SK-N-SH (cell line): Measurements from ENCODE around the gene ABHD6. TPM values are rescaled to one million over a fixed set of nuclear protein-coding genes. Genes with fewer than 3 reads are reported as not detected.

Experiments used
- CTCF ChIA-PET: fragments of 300-600, 350-600 bp; formaldehyde crosslinking; extraction: SDS; loops from one replicate; lab custom pipeline; 2021; lab: Yijun Ruan, JAX
- POLR2A ChIA-PET: fragments of 350-600 bp; sonication (Branson Sonifier 250); formaldehyde crosslinking; extraction: SDS; loops from one replicate; lab custom pipeline; 2020; ENCODE audit warnings: antibody characterized with exemption, inconsistent platforms; lab: Yijun Ruan, JAX
- DNase-seq: peaks from one replicate; pipeline ENCODE4 v3.0.0; 2012
- H2AFZ ChIP-seq: fragments of 200-600 bp; sonication (generic); 2 replicates; pipeline ENCODE4 v1.8.1; 2016; ENCODE audit warnings: antibody characterized with exemption, mild to moderate bottlenecking, low read depth
- H3F3A ChIP-seq: fragments of 200-600 bp; sonication (generic); replicated peaks from 2 replicates; pipeline ENCODE3; 2016; ENCODE audit warnings: antibody characterized with exemption, mild to moderate bottlenecking; ENCODE audit not compliant: insufficient read depth
- H3K27ac ChIP-seq, 2 experiments: fragments of 200-500 bp in 1 of 2; fragments of 200-600 bp in 1 of 2; sonication (Bioruptor generic) in 1 of 2; sonication (generic), shearing (Covaris generic) in 1 of 2; 2 replicates each; pipeline versions ENCODE4 v1.5.1 to v1.6.1; 2014 to 2016; ENCODE audit warnings: low read depth in 2 of 2, inconsistent platforms in 1 of 2, low read length in 1 of 2, mild to moderate bottlenecking in 1 of 2, mixed read lengths in 1 of 2
- H3K27me3 ChIP-seq: fragments of 200-600 bp; sonication (generic), shearing (Covaris generic); 2 replicates; pipeline ENCODE4 v1.6.1; 2016; ENCODE audit warnings: mixed run types; ENCODE audit not compliant: insufficient read depth
- H3K36me3 ChIP-seq, 2 experiments: fragments of 200-500 bp in 1 of 2; fragments of 200-600 bp in 1 of 2; sonication (Bioruptor generic) in 1 of 2; sonication (generic) in 1 of 2; replicated peaks in 1 of 2; 2 replicates each; pipeline versions ENCODE3 to v1.5.1; 2014 to 2016; ENCODE audit warnings: low read length in 1 of 2, mild to moderate bottlenecking in 1 of 2; ENCODE audit not compliant: insufficient read depth in 2 of 2, control insufficient read depth in 1 of 2
- H3K4me1 ChIP-seq, 2 experiments: fragments of 200-500 bp in 1 of 2; fragments of 200-600 bp in 1 of 2; sonication (Bioruptor generic) in 1 of 2; sonication (generic), shearing (Covaris generic) in 1 of 2; 2 replicates each; pipeline versions ENCODE4 v1.5.1 to v1.6.1; 2014 to 2016; ENCODE audit warnings: low read depth in 1 of 2, low read length in 1 of 2, mixed run types in 1 of 2; ENCODE audit not compliant: insufficient read depth in 2 of 2, control insufficient read depth in 1 of 2
- H3K4me2 ChIP-seq: fragments of 200-600 bp; sonication (generic), shearing (Covaris generic); 2 replicates; pipeline ENCODE4 v1.6.1; 2017; ENCODE audit warnings: mixed run types
- H3K4me3 ChIP-seq, 2 experiments: fragments of 200-500 bp in 1 of 2; fragments of 200-600 bp in 1 of 2; sonication (Bioruptor generic) in 1 of 2; sonication (generic), shearing (Covaris generic) in 1 of 2; 2 replicates each; pipeline versions ENCODE4 v1.5.1 to v1.8.1; 2014 to 2016; ENCODE audit warnings: low read depth in 2 of 2, inconsistent platforms in 1 of 2, low read length in 1 of 2, mild to moderate bottlenecking in 1 of 2, mixed read lengths in 1 of 2, moderate library complexity in 1 of 2
- H3K79me2 ChIP-seq: fragments of 200-600 bp; sonication (generic); 2 replicates; pipeline ENCODE4 v1.8.1; 2017; ENCODE audit warnings: mild to moderate bottlenecking; ENCODE audit not compliant: insufficient read depth
- H3K9ac ChIP-seq: fragments of 200-600 bp; sonication (generic); 2 replicates; pipeline ENCODE4 v1.6.1; 2017; ENCODE audit warnings: mixed run types
- H3K9me2 ChIP-seq: fragments of 200-600 bp; sonication (generic); 2 replicates; pipeline ENCODE4 v1.6.1; 2017; ENCODE audit warnings: mixed run types
- H3K9me3 ChIP-seq: fragments of 200-600 bp; sonication (generic); 2 replicates; pipeline ENCODE4 v1.6.1; 2017; ENCODE audit warnings: mixed run types, mild to moderate bottlenecking, moderate library complexity
- H4K20me1 ChIP-seq: fragments of 200-600 bp; sonication (generic); 2 replicates; pipeline ENCODE4 v1.6.1; 2017; ENCODE audit warnings: mild to moderate bottlenecking, mixed run types; ENCODE audit not compliant: insufficient read depth
- CHD2 ChIP-seq: fragments of 150-350 bp; IDR thresholded peaks from 2 replicates; pipeline ENCODE4 v1.6.1; 2018; ENCODE audit warnings: low read length; ENCODE audit not compliant: partially characterized antibody
- ELF1 ChIP-seq: IDR thresholded peaks from 2 replicates; pipeline ENCODE4 v1.4.0; 2012
- EZH2phosphoT487 ChIP-seq: fragments of 200-600 bp; sonication (generic); IDR thresholded peaks from 2 replicates; pipeline ENCODE4 v1.6.1; 2017; ENCODE audit warnings: low read depth, mixed run types, mild to moderate bottlenecking, antibody characterized with exemption, moderate library complexity, borderline replicate concordance
- FOSL2 ChIP-seq: IDR thresholded peaks from 2 replicates; pipeline ENCODE4 v1.4.0; 2012; ENCODE audit warnings: low read depth, mild to moderate bottlenecking, moderate library complexity, borderline replicate concordance
- FOXJ3 ChIP-seq: sonication (generic); formaldehyde crosslinking; IDR thresholded peaks from 2 replicates; pipeline ENCODE4 v1.5.1; 2020; ENCODE audit warnings: mild to moderate bottlenecking, missing genetic modification reagents
- FOXM1 ChIP-seq: IDR thresholded peaks from 2 replicates; pipeline ENCODE4 v1.4.0; 2012; ENCODE audit warnings: low read depth, mild to moderate bottlenecking
- GABPA ChIP-seq: IDR thresholded peaks from 2 replicates; pipeline ENCODE4 v1.4.0; 2012; ENCODE audit warnings: low read depth, mild to moderate bottlenecking
- GATA2 ChIP-seq: sonication (generic); formaldehyde crosslinking; IDR thresholded peaks from 2 replicates; pipeline ENCODE4 v1.5.0; 2020; ENCODE audit warnings: mild to moderate bottlenecking, missing genetic modification reagents
- JUND ChIP-seq: IDR thresholded peaks from 2 replicates; pipeline ENCODE4 v1.4.0; 2012
- MAX ChIP-seq: IDR thresholded peaks from 2 replicates; pipeline ENCODE4 v1.4.0; 2012; ENCODE audit warnings: low read depth
- MEF2A ChIP-seq: IDR thresholded peaks from 2 replicates; pipeline ENCODE4 v1.4.0; 2012; ENCODE audit warnings: low read depth, borderline replicate concordance
- NFIC ChIP-seq: IDR thresholded peaks from 2 replicates; pipeline ENCODE4 v1.4.0; 2012; ENCODE audit warnings: borderline replicate concordance
- NRF1 ChIP-seq: IDR thresholded peaks from 2 replicates; pipeline ENCODE4 v1.6.1; 2012; ENCODE audit warnings: low read depth, mild to moderate bottlenecking, low read length
- POLR2AphosphoS5 ChIP-seq: IDR thresholded peaks from 2 replicates; pipeline ENCODE4 v1.6.1; 2012; ENCODE audit warnings: low read depth, low read length
- RCOR1 ChIP-seq: fragments of 150-350 bp; IDR thresholded peaks from 2 replicates; pipeline ENCODE4 v1.6.1; 2017; ENCODE audit warnings: antibody characterized with exemption, low read length
- RFX5 ChIP-seq: IDR thresholded peaks from 2 replicates; pipeline ENCODE4 v1.6.1; 2012; ENCODE audit warnings: mild to moderate bottlenecking, improper control_type of control experiment, low read length
- SMC3 ChIP-seq: IDR thresholded peaks from 2 replicates; pipeline ENCODE4 v1.6.1; 2012; ENCODE audit warnings: low read depth, low read length, improper control_type of control experiment
- TCF12 ChIP-seq: IDR thresholded peaks from 2 replicates; pipeline ENCODE4 v1.4.0; 2012
- TEAD4 ChIP-seq: IDR thresholded peaks from 2 replicates; pipeline ENCODE4 v1.4.0; 2012; ENCODE audit warnings: mild to moderate bottlenecking, borderline replicate concordance; ENCODE audit not compliant: insufficient read depth
- WGBS: methylation state at CpG from one replicate; pipeline ENCODE4 v1.1.6; 2017; ENCODE audit warnings: low lambda C conversion rate; 5-methylcytosine and 5-hydroxymethylcytosine counted together
- polyA plus RNA-seq, 3 experiments: library from polyadenylated mRNA; depleted of rRNA; stranded (reverse); fragments of >200 nt; gene quantifications; 2 replicates each; pipeline ENCODE4 v1.2.3, GENCODE V29; 2012
- TF ChIP-seq, protein P1 (sequence below): fragments of 200-600 bp; sonication (generic); IDR thresholded peaks from 2 replicates; pipeline ENCODE4 v1.6.1; 2017; ENCODE audit warnings: antibody characterized with exemption, mild to moderate bottlenecking, moderate library complexity
- TF ChIP-seq, protein P2 (sequence below): fragments of 150-350 bp; IDR thresholded peaks from 2 replicates; pipeline ENCODE4 v1.6.1; 2016; ENCODE audit warnings: mild to moderate bottlenecking, low read depth, low read length

ABHD6 gene
- polyA plus RNA-seq, 1 of the 3 experiments (the other 2 are of a cell fraction) = 10.7 TPM

GRCh38 chr3:58234516-58234931 is 3.1 kb upstream of the ABHD6 start:
- Histone ChIP-seq H3K79me2 (peaks cover 11% of the 10 kb centered on the region; the same call in 1 of the 2 replicates), H3K9me3 (no peaks in the 10 kb centered on the region), H3K4me1 (peaks cover 0 to 13% of the 10 kb centered on the region in 2 experiments; a peak in 1 of 4 replicates), H3K4me2 (no peak overlapping the region), H2AFZ (no peak overlapping the region), H3K27ac (no peak overlapping the region), H3F3A (no peaks in the 10 kb centered on the region), H3K36me3 (no peaks in the 10 kb centered on the region), H3K4me3 (no peak overlapping the region), H4K20me1 (no peaks in the 10 kb centered on the region), H3K27me3 (no peaks in the 10 kb centered on the region; the same call in 1 of the 2 replicates), H3K9ac (no peak overlapping the region), H3K9me2 (no peaks in the 10 kb centered on the region)
- WGBS = 53% methylated on average over 4 of the region's 4 CpGs
- ChIA-PET CTCF (interaction anchor here (1.4 to 5.4 kb wide), 4 partner anchors 11 to 65 kb away, joined by 4 to 29 read pairs (median 4); no protein-coding TSS in a partner anchor), POLR2A (no interaction called here)
- TF ChIP-seq CHD2 (no peak), FOSL2 (peak; percentile 35; the same call in 1 of the 2 replicates)
- no peak for DNase-seq

DNA sequence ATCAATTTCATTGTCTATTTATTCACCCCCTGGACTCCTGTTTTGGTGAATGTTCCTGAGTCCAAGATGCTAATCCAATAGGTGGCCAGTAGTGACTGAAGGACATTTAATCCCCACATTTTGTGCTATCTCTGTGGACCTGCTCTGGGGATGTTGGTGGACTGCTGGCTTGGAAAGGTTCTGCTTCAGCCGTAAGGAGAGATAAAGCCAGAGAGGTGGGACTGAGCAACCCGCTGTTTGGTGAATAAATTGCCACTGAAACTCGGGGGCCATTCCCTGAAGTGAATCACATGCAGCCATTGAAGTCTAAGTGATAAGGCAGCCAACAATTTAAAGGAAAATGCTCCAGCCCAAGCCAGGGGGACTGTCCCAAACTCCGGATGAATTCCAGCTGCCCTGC is 1.6 kb upstream of the ABHD6 start:
- Histone ChIP-seq H3K9me3 (no peaks in the 10 kb centered on the region), H3K36me3 (no peaks in the 10 kb centered on the region), H4K20me1 (no peaks in the 10 kb centered on the region), H3K79me2 (peaks cover 19% of the 10 kb centered on the region; the same call in 1 of the 2 replicates), H3K9ac (no peak overlapping the region), H3K4me1 (peaks cover 0 to 13% of the 10 kb centered on the region in 2 experiments; a peak in 1 of 4 replicates), H3K4me3 (no peak overlapping the region), H2AFZ (no peak overlapping the region), H3K9me2 (no peaks in the 10 kb centered on the region), H3K27me3 (no peaks in the 10 kb centered on the region; the same call in 1 of the 2 replicates), H3F3A (no peaks in the 10 kb centered on the region), H3K4me2 (no peak overlapping the region), H3K27ac (no peak overlapping the region)
- DNase-seq = no peak
- TF ChIP-seq MEF2A = no peak
- TF ChIP-seq TCF12 = no peak
- TF ChIP-seq TEAD4 = no peak
- no peak for TF ChIP-seq ELF1
- TF ChIP-seq POLR2AphosphoS5 = no peak
- TF ChIP-seq, protein P1, sequence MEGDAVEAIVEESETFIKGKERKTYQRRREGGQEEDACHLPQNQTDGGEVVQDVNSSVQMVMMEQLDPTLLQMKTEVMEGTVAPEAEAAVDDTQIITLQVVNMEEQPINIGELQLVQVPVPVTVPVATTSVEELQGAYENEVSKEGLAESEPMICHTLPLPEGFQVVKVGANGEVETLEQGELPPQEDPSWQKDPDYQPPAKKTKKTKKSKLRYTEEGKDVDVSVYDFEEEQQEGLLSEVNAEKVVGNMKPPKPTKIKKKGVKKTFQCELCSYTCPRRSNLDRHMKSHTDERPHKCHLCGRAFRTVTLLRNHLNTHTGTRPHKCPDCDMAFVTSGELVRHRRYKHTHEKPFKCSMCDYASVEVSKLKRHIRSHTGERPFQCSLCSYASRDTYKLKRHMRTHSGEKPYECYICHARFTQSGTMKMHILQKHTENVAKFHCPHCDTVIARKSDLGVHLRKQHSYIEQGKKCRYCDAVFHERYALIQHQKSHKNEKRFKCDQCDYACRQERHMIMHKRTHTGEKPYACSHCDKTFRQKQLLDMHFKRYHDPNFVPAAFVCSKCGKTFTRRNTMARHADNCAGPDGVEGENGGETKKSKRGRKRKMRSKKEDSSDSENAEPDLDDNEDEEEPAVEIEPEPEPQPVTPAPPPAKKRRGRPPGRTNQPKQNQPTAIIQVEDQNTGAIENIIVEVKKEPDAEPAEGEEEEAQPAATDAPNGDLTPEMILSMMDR = no peak
- TF ChIP-seq GATA2 (CRISPR knock-in tag) = no peak
- no peak for TF ChIP-seq RFX5
- no peak for TF ChIP-seq RCOR1
- no peak for TF ChIP-seq NFIC
- TF ChIP-seq EZH2phosphoT487 = no peak
- no peak for TF ChIP-seq SMC3
- TF ChIP-seq FOXJ3 (CRISPR knock-in tag) = no peak
- no peak for TF ChIP-seq GABPA
- TF ChIP-seq, protein P2, sequence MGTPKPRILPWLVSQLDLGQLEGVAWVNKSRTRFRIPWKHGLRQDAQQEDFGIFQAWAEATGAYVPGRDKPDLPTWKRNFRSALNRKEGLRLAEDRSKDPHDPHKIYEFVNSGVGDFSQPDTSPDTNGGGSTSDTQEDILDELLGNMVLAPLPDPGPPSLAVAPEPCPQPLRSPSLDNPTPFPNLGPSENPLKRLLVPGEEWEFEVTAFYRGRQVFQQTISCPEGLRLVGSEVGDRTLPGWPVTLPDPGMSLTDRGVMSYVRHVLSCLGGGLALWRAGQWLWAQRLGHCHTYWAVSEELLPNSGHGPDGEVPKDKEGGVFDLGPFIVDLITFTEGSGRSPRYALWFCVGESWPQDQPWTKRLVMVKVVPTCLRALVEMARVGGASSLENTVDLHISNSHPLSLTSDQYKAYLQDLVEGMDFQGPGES = no peak
- no peak for TF ChIP-seq FOXM1
- TF ChIP-seq NRF1 = no peak
- TF ChIP-seq JUND = no peak
- TF ChIP-seq MAX = no peak
- WGBS = 89% methylated on average over 3 of the region's 4 CpGs
- ChIA-PET POLR2A (no interaction called here), CTCF (interaction anchor here (2.0 kb wide), 1 partner anchor 19 kb away, joined by 5 read pairs; no protein-coding TSS in a partner anchor)
